KOPT-K1 (cell line): ENCODE data around the gene NFIA.

Experiments used
- H3K27ac ChIP-seq: fragments of 200-600 bp; sonication (generic); 2 replicates; pipeline ENCODE4 v1.5.1; 2016; ENCODE audit warnings: antibody characterized with exemption, mild to moderate bottlenecking, low read depth, low read length; ENCODE audit not compliant: poor library complexity, severe bottlenecking
- H3K36me3 ChIP-seq: fragments of 200-600 bp; sonication (generic); 2 replicates; pipeline ENCODE4 v1.5.1; 2017; ENCODE audit warnings: antibody characterized with exemption, mild to moderate bottlenecking, low read length, moderate library complexity; ENCODE audit not compliant: insufficient read depth
- H3K9me3 ChIP-seq: fragments of 200-600 bp; sonication (generic); 2 replicates; pipeline ENCODE4 v1.5.1; 2017; ENCODE audit warnings: antibody characterized with exemption, low read length, mild to moderate bottlenecking; ENCODE audit not compliant: insufficient read depth, poor library complexity, severe bottlenecking

NFIA gene

GRCh38 chr1:61501971-61502916 is 419.9 kb downstream of the NFIA start:
- Histone ChIP-seq H3K27ac (no peak overlapping the region), H3K9me3 (no peaks in the 10 kb centered on the region), H3K36me3 (no peaks in the 10 kb centered on the region)

DNA sequence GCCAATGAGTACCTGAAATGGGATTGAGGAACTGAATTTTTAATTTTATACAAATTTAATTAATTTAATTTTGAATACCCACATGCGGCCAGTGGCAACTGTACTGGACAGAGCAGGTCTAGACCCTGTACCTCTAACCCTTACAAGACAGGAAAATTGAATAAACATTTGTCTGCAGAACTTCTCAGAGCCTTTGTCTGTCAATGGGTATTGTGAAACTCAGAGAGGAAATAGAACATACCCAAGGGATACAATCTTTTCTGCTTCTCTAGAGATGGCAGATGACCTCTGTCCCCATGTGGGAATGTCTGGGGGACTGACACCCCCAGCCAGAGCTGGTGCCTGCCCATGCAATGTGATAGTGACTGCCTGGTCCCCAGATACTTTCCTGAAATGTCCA is 421.9 kb downstream of the NFIA start:
- no peaks in the 10 kb centered on the region for H3K36me3 ChIP-seq
- no peaks in the 10 kb centered on the region for H3K9me3 ChIP-seq
- H3K27ac ChIP-seq = no peak overlapping the region

DNA sequence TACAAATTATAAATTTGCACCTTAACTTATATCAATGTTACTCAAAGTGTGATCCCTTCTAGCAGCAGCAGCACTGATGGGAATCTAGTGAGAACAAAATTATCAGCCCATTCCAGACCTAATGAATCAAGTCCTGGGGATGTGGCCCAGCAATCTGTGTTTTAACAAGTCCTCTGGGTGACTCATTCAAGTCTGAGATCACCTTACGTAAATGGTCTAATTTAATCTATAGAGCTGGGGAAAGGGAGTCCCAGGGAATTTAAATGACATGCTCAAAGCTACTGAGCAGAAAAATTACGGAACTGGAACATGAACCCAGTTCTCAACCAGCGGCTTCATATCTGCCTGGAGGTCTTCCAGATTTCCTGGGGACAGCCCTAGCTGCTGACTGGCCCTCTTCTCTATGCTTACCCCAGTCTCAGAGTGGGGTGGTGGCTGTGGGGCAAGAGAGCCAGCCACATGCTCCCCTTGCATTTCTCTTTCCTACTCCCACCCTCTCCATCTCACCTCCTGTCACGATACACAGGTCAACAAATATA is 422.6 kb downstream of the NFIA start:
- Histone ChIP-seq H3K27ac (no peak overlapping the region), H3K36me3 (no peaks in the 10 kb centered on the region), H3K9me3 (no peaks in the 10 kb centered on the region)

- no peaks in the 10 kb centered on the region for H3K36me3 ChIP-seq
- no peak overlapping the region for H3K27ac ChIP-seq
- no peaks in the 10 kb centered on the region for H3K9me3 ChIP-seq
Measured at GRCh38 chr1:61506236-61506635, 423.9 kb downstream of the NFIA start.

DNA sequence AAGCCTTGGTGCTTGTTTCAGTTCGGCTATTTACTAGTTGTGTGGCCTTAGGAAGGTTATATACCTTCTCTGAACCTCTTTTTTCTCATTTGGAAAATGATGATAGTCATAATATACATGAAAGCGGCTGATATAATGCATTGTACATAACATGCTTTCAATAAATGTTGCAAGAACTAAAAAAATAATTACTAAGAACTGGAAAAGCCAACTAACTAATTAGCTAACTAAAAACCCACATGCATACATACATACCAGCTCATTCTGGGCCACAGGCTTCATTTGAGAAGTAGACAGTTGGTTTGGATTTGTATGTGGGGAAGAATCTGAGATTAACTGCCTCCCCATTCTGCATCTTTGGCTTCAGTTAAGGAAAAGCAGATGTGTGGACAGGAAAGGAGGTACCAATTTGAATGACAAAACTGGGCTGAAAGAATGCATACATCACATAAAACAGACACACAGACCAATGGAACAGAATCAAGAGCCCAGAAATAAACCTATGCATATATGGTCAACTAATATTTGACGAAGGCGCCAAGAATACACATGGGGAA is 424.7 kb downstream of the NFIA start:
- Histone ChIP-seq H3K9me3 (no peaks in the 10 kb centered on the region), H3K36me3 (no peaks in the 10 kb centered on the region), H3K27ac (no peak overlapping the region)
